GM12875 (cell line): ENCODE measurements around the gene CYP2A6.
"Not testable (repeated sequence)": the region's sequence is repeated elsewhere in the genome, so short reads cannot be mapped to it uniquely, and the experiment has no call there.

Experiments used
- H3K4me3 ChIP-seq: one replicate; pipeline ENCODE4 v1.5.1; 2011; ENCODE audit warnings: low read depth, low read length, control low read depth
- TF ChIP-seq, protein P1 (sequence below): IDR thresholded peaks from 2 replicates; pipeline ENCODE4 v1.5.1; 2011; ENCODE audit warnings: low read depth, mild to moderate bottlenecking, control low read depth, inconsistent platforms, low read length, moderate library complexity, borderline replicate concordance; ENCODE audit not compliant: insufficient read depth

CYP2A6 gene

DNA sequence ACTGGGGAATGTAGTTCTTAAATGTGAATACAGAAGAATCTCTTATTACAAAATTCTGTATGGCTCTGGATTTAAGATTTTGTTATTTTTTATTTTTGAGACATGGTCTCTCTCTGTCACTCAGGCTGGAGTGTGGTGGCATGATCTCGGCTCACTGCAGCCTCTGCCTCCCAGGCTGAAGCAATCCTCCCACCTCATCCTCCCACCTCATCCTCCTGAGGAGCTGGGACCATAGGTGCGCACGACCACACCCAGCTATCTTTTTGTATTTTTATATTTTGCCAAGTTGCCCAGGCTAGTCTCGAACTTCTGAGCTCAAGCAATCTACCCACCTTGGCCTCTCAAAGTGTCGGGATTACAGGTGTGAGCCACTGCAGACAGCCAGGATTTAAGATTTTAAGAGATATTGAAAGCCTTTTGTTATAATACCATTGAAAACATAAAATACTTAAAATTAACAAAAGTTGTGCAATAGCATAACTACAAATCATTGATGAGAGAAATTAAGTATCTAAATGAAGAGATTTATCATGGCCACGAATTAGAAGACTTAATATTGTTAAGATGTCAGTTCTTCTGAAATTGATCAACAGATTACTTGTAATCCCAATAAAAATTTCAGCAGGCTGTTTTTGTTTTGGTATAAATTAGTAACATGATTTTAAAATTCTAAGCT, 13.4 kb downstream of the CYP2A6 start:
- H3K4me3 ChIP-seq = no peak overlapping the region
- TF ChIP-seq, protein P1, sequence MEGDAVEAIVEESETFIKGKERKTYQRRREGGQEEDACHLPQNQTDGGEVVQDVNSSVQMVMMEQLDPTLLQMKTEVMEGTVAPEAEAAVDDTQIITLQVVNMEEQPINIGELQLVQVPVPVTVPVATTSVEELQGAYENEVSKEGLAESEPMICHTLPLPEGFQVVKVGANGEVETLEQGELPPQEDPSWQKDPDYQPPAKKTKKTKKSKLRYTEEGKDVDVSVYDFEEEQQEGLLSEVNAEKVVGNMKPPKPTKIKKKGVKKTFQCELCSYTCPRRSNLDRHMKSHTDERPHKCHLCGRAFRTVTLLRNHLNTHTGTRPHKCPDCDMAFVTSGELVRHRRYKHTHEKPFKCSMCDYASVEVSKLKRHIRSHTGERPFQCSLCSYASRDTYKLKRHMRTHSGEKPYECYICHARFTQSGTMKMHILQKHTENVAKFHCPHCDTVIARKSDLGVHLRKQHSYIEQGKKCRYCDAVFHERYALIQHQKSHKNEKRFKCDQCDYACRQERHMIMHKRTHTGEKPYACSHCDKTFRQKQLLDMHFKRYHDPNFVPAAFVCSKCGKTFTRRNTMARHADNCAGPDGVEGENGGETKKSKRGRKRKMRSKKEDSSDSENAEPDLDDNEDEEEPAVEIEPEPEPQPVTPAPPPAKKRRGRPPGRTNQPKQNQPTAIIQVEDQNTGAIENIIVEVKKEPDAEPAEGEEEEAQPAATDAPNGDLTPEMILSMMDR = no peak

DNA sequence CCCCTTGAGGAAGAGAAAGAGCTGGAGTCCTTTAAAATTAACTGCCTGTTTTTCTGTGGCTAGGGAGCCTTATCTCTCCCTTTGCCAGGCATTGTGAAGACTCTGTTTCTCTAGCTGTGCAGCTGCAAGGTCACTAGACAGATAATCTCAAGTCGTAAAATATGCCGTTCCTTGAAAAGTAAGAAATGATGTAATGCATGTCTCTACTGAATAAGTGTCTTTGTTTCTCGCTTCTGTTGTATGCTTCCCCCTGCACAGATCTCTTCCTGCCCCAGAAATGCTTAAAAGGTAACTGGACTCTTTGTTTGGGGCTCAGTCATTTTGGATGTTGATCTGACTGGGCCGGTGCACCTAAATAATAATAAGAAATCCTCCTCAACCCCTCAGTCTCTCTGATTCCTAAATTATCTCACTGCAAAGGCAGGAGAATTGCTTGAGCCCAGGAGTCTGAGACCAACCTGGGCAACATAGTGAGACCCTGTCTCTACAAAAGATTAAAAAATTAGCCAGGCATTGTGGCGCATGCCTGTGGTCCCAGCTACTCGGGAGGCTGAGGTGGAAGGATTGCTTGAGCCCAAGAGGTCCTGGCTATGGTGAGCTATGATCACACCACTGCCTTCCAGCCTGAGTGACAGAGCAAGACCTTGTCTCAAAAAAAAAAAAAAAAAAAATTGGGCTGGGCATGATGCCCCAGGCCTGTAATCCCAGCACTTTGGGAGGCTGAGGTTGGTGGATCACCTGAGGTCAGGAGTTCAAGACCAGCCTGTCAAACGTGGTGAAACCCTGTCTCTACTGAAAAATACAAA, 16.3 kb downstream of the CYP2A6 start:
- H3K4me3 ChIP-seq = not testable (repeated sequence)

DNA sequence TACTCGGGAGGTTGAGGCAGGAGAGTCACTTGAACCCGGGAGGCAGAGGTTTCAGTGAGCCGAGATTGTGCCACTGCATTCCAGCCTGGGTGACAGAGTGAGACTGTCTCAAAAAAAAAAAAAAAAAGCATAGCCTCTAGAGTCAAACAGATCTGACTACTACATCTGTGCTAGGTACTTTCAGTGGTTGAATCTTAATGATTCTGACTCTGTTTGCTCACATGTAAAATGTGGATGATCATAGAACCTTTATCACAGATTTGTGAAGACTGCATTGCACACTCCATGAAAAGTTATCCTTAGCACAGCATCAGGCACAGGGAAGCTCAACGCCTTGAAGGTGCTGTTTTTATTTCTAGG, 17.8 kb downstream of the CYP2A6 start:
- not testable (repeated sequence) for H3K4me3 ChIP-seq

DNA sequence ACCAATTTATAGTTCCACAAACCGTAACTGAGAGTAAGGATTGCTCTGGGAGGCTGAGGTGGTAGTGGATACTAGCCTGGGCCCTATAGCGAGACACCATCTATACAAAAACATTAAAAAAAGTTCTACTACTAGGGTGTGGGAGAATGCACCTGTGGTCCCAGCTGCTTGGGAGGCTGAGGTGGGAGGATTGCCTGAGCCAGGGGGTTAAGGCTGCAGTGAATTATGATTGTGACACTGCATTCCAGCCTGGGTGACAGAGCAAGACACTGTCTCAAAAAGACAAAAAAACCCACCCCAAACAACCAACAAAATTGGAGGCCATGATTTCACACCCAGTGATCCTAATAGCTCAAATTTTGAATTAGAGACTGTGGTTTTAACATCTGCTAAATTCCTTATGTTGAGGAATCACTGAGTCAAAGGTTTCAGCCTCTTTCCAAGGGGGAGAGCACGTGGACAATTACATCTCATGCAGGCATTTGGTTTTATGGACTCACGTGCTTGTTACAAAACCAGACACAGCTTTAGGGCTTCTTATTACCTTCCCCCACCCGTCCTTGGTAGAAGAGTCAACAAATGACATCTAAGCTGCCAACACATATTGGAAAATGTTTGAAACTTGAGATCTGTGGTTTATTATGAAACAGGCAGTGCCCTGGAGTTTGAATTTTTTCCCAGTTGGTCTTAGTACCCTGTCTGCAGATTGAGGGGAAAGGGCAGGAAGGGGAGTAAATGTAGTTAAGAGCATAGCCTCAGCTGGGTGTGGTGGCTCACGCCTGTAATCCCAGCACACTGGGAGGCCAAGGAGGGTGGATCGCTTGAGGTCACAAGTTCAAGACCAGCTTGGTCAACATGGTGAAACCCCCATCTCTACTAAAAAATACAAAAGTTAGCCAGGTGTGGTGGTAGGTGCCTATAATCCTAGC, 18.5 kb downstream of the CYP2A6 start:
- no peak overlapping the region for H3K4me3 ChIP-seq
- TF ChIP-seq, protein P1 = no peak

DNA sequence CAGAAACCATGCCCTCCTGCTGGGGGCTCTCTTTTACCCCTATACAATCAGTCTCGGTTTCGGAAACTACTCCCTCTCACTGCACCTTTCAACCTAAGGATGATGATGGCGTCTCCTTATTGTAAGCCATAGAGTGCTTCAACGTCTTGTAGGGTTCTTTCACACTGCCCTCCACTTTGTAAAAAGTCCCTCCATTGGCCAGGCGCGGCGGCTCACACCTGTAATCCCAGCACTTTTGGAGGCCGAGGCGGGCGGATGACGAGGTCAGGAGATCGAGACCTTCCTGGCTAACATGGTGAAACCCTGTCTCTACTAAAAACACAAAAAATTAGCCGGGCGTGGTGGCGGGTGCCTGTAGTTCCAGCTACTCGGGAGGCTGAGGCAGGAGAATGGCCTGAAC, 19.5 kb downstream of the CYP2A6 start:
- H3K4me3 ChIP-seq = not testable (repeated sequence)

DNA sequence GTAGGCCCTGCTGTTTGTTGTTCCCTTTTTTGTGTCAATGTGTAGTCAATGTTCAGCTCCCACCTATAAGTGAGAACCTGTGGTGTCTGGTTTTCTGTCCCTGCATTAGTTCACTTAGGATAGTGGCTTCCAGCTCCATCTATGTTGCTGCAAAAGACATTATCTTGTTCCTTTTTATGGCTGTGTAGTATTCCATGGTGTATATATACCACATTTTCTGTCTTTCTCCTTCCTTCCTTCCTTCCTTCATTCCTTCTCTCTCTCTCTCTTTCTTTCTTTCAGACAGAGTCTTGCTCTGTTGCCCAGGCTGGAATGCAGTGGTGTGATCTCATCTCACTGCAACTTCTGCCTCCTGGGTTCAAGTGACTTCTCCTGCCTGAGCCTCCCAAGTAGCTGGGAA, 21.0 kb downstream of the CYP2A6 start:
- H3K4me3 ChIP-seq = no peak overlapping the region
- TF ChIP-seq, protein P1 = no peak

DNA sequence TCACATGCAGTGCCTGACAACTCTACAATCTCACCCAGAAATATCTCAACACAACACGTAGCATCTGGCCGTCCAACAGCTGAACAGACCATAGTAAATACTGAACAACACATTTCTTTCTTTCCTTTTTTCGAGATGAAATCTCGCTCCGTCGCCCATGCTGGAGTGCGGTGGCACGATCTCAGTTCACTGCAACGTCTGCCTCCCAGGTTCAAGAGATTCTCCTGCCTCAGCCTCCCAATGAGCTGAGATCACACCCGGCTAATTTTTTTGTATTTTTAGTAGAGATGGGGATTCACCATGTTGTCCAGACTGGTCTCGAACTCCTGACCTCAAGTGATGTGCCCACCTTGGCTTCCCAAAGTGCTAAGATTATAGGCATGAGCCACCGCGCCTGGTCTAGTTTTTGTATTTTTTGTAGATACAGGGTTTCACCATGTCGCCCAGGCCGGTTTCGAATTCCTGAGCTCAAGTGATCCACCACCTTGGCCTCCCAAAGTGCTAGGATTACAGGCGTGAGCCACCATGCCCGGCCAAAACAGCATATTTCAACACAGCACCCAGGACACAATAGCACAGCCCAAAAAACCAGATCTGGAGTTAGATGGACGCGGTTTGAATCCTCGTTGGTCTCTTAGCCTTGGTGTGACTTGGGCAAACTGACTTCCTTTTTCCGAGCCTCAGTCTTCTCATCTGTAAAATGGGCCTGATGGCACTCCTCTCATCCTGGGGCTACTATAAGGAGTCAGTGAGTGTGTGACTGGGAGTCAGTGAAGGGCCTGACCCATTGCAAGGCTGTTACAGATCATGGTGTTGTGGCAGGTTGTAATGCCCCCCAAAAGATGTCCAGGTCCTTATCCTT, 22.6 kb downstream of the CYP2A6 start:
- no peak overlapping the region for H3K4me3 ChIP-seq
- TF ChIP-seq, protein P1 = no peak

DNA sequence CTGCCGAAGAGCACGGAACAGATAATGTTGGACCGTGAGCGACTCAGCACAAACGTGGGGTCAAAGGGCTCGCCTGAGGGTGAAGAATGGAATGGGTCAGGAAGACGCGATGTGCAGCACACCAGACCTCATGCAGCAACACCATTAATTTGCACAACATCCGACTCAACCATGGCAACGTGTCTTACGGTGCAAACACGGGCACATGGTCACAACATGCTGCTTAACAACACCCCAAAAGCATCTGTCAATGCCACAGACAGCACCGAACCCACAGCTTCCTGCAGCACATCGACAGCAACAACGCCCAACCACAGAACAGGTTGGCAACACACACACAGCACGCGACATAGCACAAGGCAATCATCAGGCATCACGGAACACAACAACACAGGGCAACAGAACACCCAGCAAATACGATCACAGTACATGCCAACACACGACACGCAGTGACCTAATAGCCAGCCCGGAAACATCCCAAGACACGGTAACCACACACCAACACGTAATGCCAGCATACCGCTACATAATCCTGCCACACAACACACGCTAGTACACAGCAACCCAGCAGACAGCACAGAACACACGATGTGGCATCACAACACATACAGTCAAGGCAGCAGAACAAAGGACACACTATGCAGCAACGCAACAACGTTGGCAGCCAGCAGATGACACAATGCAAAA, 23.4 kb downstream of the CYP2A6 start:
- H3K4me3 ChIP-seq = not testable (repeated sequence)

DNA sequence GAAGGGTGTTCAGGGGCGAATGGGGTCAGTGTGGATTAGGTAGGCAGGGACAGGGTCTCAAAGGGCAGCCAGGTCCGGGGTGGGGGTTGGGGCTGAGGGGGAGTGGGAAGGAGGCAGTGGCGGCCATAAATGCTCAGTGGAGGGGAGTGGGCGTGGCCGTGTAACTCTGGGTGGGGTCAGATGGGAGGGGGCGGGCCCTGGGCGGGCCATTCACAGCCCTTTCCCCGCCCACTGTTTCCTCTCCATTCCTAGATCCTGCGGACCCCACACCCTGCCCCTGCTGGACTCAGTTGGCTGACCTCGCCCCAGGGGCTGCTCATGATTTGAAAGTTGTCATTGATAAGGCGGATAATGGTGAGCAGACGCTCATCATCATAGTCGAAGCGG, 23.9 kb downstream of the CYP2A6 start:
- not testable (repeated sequence) for H3K4me3 ChIP-seq

DNA sequence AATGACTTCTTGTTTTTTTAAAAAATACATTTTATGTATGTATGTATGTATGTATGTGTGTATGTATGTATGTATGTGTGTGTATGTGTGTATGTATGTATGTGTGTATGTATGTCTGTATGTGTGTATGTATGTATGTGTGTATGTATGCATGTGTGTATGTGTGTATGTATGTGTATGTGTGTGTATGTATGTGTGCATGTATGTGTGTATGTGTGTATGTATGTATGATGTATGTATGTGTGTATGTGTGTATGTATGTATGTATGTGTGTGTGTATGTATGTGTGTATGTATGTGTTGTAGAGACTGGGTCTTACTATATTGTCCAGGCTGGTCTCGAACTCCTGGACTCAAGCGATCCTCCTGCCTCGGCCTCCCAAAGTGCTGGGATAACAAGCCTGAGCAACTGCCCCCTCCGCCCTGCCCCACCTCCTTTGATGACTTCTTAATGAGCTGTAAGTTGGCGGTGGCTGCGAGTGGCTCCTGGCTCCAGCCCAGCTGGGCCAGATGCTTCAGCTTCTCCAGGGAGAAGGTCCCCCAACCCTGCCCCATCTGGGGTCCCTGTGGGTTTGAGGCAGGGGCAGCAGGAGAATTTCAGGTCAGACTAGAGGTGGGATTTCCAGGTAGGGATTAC, 24.7 kb downstream of the CYP2A6 start:
- H3K4me3 ChIP-seq = not testable (repeated sequence)

DNA sequence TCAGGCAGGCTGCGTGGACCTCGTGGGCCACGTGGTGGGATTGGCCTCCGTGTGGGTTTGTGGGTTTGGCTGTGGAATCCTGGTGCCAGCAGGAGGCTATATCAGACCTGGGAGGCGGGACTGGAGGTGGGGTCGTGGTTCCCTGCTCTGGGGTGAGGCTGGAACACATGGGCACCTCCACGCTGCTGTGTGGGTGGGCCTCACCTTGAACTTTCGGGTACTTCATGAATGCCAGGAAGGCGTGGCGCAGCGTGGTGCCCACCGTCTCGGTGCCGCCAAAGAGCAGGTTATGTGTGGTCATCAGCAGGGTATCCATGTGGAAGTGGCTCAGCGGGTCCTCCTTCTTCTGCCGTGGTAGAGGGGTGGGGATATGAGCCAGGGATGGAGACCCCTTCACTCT, 25.3 kb downstream of the CYP2A6 start:
- not testable (repeated sequence) for H3K4me3 ChIP-seq

DNA sequence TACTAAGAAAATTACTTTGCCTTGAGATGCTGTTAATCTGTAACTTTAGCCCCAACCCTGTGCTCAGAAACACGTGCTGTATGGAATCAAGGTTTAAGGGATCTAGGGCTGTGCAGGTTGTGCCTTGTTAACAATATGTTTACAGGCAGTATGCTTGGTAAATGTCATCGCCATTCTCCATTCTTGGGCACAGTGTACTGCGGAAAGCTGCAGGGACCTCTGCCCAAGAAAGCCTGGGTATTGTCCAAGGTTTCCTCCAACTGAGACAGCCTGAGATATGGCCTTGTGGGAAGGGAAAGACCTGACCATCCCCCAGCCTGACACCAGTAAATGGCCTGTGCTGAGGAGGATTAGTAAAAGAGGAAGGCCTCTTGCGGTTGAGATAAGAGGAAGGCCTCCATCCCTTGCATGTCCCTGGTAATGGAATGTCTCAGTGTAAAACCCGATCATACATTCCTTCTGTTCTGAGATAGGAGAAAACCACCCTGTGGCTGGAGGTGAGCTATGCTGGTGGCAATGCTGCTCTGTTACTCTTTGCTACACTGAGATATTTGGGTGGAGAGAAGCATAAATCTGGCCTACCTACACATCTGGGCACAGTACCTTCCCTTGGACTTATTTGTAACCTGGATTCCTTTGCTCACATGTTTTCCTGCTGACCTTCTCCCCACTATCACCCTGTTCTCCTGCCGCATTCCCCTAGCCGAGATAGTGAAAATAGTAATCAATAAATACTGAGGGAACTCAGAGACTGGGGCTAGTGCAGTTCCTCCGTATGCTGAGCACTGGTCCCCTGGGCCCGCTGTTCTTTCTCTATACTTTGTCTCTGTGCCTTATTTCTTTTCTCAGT, 27.3 kb downstream of the CYP2A6 start:
- not testable (repeated sequence) for H3K4me3 ChIP-seq
